Mesothelial cell of epicardium (in vitro differentiated cells): ENCODE results near the gene SSX2IP. TPM values are rescaled to one million over a fixed set of nuclear protein-coding genes. Genes with fewer than 3 reads are reported as not detected.
"Not testable (repeated sequence)": the region's sequence is repeated elsewhere in the genome, so short reads cannot be mapped to it uniquely, and the experiment has no call there.

Experiments
- DNase-seq, 2 experiments: peaks; one replicate each; pipeline ENCODE4 v3.0.0; 2021; ENCODE audit warnings: low spot score in 2 of 2; ENCODE audit not compliant: unreplicated experiment in 2 of 2
- H3K27ac Mint-ChIP-seq: 2 replicates; pipeline ENCODE4 v1.8.0; 2021; ENCODE audit warnings: mixed read lengths
- H3K27me3 Mint-ChIP-seq: 2 replicates; pipeline ENCODE4 v1.8.0; 2021; ENCODE audit warnings: low read depth, mixed read lengths
- H3K36me3 Mint-ChIP-seq: 2 replicates; pipeline ENCODE4 v1.8.0; 2021; ENCODE audit warnings: mixed read lengths
- H3K4me1 Mint-ChIP-seq: 2 replicates; pipeline ENCODE4 v1.8.0; 2021; ENCODE audit warnings: mixed read lengths
- H3K4me3 Mint-ChIP-seq: 2 replicates; pipeline ENCODE4 v1.8.0; 2021; ENCODE audit warnings: mild to moderate bottlenecking, moderate library complexity, mixed read lengths
- H3K9me3 Mint-ChIP-seq: 2 replicates; pipeline ENCODE4 v1.8.0; 2021; ENCODE audit warnings: mixed read lengths
- total RNA-seq: library from RNA; stranded (reverse); gene quantifications from 3 replicates; pipeline ENCODE4 v1.2.1, GENCODE V29; 2021
- TF ChIP-seq, protein P1 (sequence below): fragments of 200-600 bp; sonication (generic); IDR thresholded peaks from one replicate; pipeline ENCODE4 v1.5.0; 2021; ENCODE audit warnings: antibody characterized with exemption; ENCODE audit not compliant: unreplicated experiment

SSX2IP gene
- total RNA-seq, 1 donor from 2014 or later: 18.2 TPM

DNA sequence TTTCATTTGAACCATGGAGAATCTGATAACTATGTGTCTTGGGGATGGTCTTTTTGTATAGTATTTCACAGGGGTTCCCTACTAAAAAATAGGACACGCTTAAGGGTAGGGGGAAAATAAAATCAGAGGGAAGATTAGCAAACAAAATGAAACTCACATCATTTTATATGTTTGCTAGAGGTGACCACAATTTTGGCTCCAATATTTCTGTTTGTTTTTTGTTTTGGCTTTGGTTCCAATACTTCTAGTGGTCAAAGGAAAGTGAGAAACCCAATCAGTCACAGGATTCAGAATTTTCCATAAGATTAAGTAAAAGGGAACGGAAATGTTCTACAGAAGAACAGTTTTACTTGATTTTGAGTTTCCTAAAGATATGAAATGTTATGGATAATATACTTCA, 42.3 kb upstream of the SSX2IP start:
- Mint-ChIP-seq H3K9me3 (peaks cover 46% of the 10 kb centered on the region), H3K27me3 (no peaks in the 10 kb centered on the region), H3K27ac (no peak overlapping the region), H3K36me3 (peaks cover 11% of the 10 kb centered on the region), H3K4me1 (peaks cover 3% of the 10 kb centered on the region), H3K4me3 (no peak overlapping the region)
- DNase-seq: no peak
- TF ChIP-seq, protein P1, sequence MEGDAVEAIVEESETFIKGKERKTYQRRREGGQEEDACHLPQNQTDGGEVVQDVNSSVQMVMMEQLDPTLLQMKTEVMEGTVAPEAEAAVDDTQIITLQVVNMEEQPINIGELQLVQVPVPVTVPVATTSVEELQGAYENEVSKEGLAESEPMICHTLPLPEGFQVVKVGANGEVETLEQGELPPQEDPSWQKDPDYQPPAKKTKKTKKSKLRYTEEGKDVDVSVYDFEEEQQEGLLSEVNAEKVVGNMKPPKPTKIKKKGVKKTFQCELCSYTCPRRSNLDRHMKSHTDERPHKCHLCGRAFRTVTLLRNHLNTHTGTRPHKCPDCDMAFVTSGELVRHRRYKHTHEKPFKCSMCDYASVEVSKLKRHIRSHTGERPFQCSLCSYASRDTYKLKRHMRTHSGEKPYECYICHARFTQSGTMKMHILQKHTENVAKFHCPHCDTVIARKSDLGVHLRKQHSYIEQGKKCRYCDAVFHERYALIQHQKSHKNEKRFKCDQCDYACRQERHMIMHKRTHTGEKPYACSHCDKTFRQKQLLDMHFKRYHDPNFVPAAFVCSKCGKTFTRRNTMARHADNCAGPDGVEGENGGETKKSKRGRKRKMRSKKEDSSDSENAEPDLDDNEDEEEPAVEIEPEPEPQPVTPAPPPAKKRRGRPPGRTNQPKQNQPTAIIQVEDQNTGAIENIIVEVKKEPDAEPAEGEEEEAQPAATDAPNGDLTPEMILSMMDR: no peak

DNA sequence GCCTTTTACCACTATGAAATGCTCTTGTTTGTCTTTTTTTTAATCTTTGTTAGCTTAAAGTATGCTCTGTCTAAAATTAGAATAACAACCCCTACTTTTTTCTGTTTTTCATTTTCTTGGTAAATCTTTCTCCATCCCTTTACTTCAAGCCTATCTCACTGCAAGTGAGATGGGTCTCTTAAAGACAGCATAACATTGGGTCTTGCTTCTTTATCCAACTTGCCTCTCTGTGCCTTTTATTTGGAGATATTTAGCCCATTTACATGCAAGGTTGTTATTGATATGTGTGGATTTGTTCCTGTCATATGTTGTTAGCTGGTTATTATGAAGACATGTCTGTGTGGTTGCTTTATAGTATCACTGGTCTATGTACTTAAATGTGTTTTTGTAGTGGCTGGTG, 41.3 kb upstream of the SSX2IP start:
- H3K27ac Mint-ChIP-seq: no peak overlapping the region
- H3K9me3 Mint-ChIP-seq: peaks cover 46% of the 10 kb centered on the region
- TF ChIP-seq, protein P1: no peak
- no peak for DNase-seq
- H3K27me3 Mint-ChIP-seq: no peaks in the 10 kb centered on the region
- H3K36me3 Mint-ChIP-seq: peaks cover 11% of the 10 kb centered on the region
- H3K4me3 Mint-ChIP-seq: no peak overlapping the region
- peaks cover 8% of the 10 kb centered on the region for H3K4me1 Mint-ChIP-seq

DNA sequence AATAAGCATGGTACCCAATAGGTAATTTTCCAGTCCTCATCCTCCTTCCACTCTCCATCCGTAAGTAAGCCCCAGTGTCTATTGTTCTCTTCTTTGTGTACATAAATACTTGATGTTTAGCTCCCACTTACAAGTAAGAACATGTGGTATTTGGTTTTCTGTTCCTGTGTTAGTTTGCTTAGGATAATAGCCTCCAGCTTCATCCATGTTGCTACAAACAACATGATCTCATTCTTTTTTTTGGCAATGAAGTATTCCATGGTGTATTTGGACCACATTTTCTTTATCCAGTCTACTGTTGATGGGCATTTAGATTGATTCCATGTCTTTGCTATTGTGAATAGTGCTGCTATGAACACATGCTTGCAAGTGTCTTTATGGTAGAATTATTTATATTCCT, 37.5 kb upstream of the SSX2IP start:
- H3K4me3 Mint-ChIP-seq, H3K27me3 Mint-ChIP-seq, H3K4me1 Mint-ChIP-seq, H3K27ac Mint-ChIP-seq, DNase-seq: not testable (repeated sequence)
- H3K36me3 Mint-ChIP-seq: peaks cover 11% of the 10 kb centered on the region
- H3K9me3 Mint-ChIP-seq: peaks cover 34% of the 10 kb centered on the region

DNA sequence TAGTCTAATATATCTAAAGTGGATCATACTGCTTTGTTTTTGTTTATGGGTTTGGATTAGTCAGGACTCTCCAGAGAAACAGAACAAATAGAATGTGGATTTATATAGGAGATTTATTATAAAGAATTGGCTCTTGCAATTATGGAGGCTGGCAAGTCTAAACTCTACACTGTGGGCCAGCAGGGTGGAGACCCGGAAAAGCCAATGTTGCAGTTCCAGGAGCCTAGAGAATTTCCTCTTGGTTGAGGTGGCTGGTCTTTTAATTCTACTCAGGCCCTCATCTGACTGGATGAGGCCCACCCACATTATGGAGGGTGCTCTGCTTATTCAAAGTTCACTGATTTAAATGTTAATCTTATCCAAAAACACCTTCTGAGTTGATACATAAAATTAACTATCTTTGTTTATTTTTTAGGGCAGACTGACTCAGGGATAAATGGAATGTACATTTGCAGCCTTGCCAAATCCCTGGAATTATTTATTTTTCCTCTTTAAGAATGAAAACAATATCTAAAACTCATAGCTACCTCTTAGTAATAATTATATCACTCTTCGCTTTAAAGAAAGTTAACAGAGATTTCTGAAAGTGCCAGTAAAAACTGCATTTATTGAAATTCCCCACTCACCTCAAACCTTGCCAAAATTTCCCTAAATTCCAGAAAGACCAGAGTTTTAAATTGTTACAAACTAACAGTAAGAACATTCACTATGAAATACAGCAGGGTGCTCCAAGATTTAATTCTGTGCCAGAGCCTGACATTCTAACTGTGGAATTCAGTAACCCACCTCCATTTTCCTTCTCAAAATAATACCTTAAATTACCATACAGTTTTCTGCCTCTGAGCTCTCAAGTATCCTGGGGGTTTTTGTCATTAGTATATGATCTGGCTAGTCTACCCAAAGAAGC, 36.6 kb upstream of the SSX2IP start:
- peaks cover 11% of the 10 kb centered on the region for H3K4me1 Mint-ChIP-seq
- no peaks in the 10 kb centered on the region for H3K27me3 Mint-ChIP-seq
- peaks cover 28% of the 10 kb centered on the region for H3K9me3 Mint-ChIP-seq
- H3K27ac Mint-ChIP-seq: peak overlapping the region; percentile 37
- H3K36me3 Mint-ChIP-seq: peaks cover 9% of the 10 kb centered on the region
- TF ChIP-seq, protein P1: no peak
- H3K4me3 Mint-ChIP-seq: no peak overlapping the region
- no peak for DNase-seq

DNA sequence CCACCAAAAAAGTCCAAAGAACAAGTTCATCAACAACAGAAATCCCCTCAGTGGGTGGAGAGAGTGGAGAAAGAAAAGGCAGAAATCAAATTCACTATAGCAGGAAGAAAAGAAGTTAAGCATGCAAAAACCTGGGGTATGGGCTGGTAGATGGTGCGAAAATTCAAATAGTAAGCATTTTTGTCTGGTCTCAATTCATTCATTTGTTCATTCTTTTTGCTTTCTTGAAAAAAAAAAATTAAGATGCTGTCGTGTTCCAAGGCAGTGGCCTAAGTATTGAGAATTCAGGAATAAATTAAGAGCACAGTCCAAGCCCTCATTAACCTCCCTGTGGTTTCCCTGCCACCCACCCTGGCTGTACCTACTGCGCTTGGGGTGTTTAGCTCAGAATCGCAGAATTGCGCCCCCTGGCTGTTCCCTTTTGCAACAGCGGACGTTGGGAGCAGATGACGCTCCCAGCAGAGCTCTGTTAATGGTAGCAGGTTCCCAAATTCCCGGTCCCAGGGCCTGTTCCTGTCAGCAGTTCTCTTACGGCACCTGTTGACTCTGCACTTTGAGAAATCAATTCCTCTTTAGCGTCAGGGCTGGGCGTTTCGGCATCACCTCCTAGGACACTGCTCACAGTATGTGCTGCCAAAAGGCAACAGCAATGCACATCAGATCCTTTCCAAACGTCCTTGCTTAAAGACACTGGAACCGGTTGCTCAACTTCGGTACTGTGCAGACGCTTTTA, 34.0 kb upstream of the SSX2IP start:
- peaks cover 34% of the 10 kb centered on the region for H3K4me1 Mint-ChIP-seq
- peaks cover 11% of the 10 kb centered on the region for H3K9me3 Mint-ChIP-seq
- TF ChIP-seq, protein P1: peak; percentile 52
- H3K4me3 Mint-ChIP-seq: no peak overlapping the region
- H3K27ac Mint-ChIP-seq: no peak overlapping the region
- no peaks in the 10 kb centered on the region for H3K36me3 Mint-ChIP-seq
- no peak for DNase-seq
- no peaks in the 10 kb centered on the region for H3K27me3 Mint-ChIP-seq

DNA sequence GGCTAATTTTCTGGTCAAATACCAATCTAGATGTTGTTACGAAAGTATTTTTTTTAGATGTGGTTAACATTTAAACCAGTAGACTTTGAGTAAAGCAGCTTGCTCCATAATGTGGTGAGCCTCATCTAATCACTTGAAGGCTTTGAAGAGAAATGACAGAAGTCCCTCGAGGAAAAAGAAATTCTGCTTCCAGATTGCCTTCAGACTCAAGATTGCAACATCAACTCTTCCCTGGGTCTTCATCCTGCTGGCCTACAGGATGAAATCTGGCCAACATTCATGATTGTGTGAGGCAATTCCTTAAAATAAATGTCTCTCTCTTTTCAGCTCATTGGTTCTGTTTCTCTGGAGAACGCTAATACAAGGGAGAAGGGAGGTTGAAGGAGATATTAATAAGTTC, 32.5 kb upstream of the SSX2IP start:
- H3K4me1 Mint-ChIP-seq: peaks cover 39% of the 10 kb centered on the region
- H3K9me3 Mint-ChIP-seq: no peaks in the 10 kb centered on the region
- no peaks in the 10 kb centered on the region for H3K27me3 Mint-ChIP-seq
- DNase-seq: no peak
- TF ChIP-seq, protein P1: no peak
- H3K4me3 Mint-ChIP-seq: no peak overlapping the region
- H3K27ac Mint-ChIP-seq: no peak overlapping the region
- no peaks in the 10 kb centered on the region for H3K36me3 Mint-ChIP-seq

DNA sequence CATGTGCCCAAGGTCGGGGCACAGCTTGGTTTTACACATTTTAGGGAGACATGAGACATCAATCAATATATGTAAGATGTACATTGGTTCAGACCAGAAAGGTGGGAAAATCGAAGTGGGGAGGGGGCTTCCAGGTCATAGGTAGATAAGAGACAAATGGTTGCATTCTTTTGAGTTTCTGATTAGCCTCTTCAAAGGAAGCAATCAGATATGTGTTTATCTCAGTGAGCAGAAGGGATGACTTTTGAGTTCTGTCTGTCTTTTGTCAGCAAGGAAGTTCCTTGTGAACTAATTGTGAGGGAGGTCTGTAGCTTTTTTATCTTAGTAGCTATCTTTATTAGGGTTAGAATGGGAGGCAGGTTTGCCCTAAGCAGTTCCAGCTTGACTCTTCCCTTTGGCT, 31.6 kb upstream of the SSX2IP start:
- peaks cover 35% of the 10 kb centered on the region for H3K4me1 Mint-ChIP-seq
- H3K36me3 Mint-ChIP-seq, H3K4me3 Mint-ChIP-seq, H3K27me3 Mint-ChIP-seq, H3K27ac Mint-ChIP-seq, H3K9me3 Mint-ChIP-seq, DNase-seq: not testable (repeated sequence)
